WTC11 (cell line): Measurements from ENCODE around the gene MTUS2. TPM values are rescaled to one million over a fixed set of nuclear protein-coding genes. Genes with fewer than 3 reads are reported as not detected.

Experiments used
- ATAC-seq: fragments of 200-7000 bp; cut with Tn5 transposase; 2 replicates; pipeline ENCODE4 v1.10.0; 2021; ENCODE audit warnings: mild to moderate bottlenecking, moderate library complexity
- CTCF ChIA-PET: fragments of 300-600 bp; sonication (Branson Sonifier 250); formaldehyde crosslinking; loops from one replicate; lab custom pipeline; 2021; ENCODE audit warnings: antibody characterized with exemption; lab: Charles Lee
- POLR2A ChIA-PET: fragments of 350-600 bp; sonication (Branson Sonifier 250); formaldehyde crosslinking; loops from one replicate; lab custom pipeline; 2021; ENCODE audit warnings: antibody characterized with exemption; lab: Charles Lee
- DNase-seq: peaks from one replicate; pipeline ENCODE4 v3.0.0; 2021; ENCODE audit warnings: low spot score
- H3K27ac Mint-ChIP-seq: 2 replicates; pipeline ENCODE4 v1.8.0; 2021; ENCODE audit warnings: mixed read lengths
- H3K27me3 Mint-ChIP-seq: 2 replicates; pipeline ENCODE4 v1.8.0; 2021; ENCODE audit warnings: low read depth, mild to moderate bottlenecking, moderate library complexity, mixed read lengths
- H3K36me3 Mint-ChIP-seq: 2 replicates; pipeline ENCODE4 v1.8.0; 2021; ENCODE audit warnings: mixed read lengths
- H3K4me1 Mint-ChIP-seq: 2 replicates; pipeline ENCODE4 v1.8.0; 2022; ENCODE audit warnings: mixed read lengths
- H3K4me3 Mint-ChIP-seq: 2 replicates; pipeline ENCODE4 v1.8.0; 2021; ENCODE audit warnings: mild to moderate bottlenecking, moderate library complexity, mixed read lengths
- H3K9me3 Mint-ChIP-seq: 2 replicates; pipeline ENCODE4 v1.8.0; 2021; ENCODE audit warnings: mixed read lengths
- CBFB ChIP-seq: sonication (generic); formaldehyde crosslinking; IDR thresholded peaks from 2 replicates; pipeline ENCODE4 v1.8.1; 2022; ENCODE audit warnings: mild to moderate bottlenecking, low read depth, missing genetic modification reagents
- ELF4 ChIP-seq: sonication (generic); formaldehyde crosslinking; IDR thresholded peaks from 2 replicates; pipeline ENCODE4 v1.8.1; 2022; ENCODE audit warnings: low read depth, mild to moderate bottlenecking, moderate library complexity, missing genetic modification reagents
- ERG ChIP-seq: fragments of 250-450 bp; sonication (Bioruptor Pico); IDR thresholded peaks from 2 replicates; pipeline ENCODE4 v1.8.0; 2021; ENCODE audit warnings: mild to moderate bottlenecking
- ESRRA ChIP-seq: sonication (generic); formaldehyde crosslinking; IDR thresholded peaks from 2 replicates; pipeline ENCODE4 v1.8.1; 2022; ENCODE audit warnings: mild to moderate bottlenecking, missing genetic modification reagents, borderline replicate concordance
- FOXJ3 ChIP-seq: sonication (generic); formaldehyde crosslinking; IDR thresholded peaks from 2 replicates; pipeline ENCODE4 v1.9.0; 2021; ENCODE audit warnings: missing genetic modification reagents, mild to moderate bottlenecking, borderline replicate concordance
- GTF2I ChIP-seq: fragments of 250-450 bp; sonication (Bioruptor Pico); conservative IDR thresholded peaks from 2 replicates; pipeline ENCODE4 v1.4.0; 2021; ENCODE audit warnings: mild to moderate bottlenecking
- JAZF1 ChIP-seq: fragments of 250-450 bp; sonication (Bioruptor Pico); IDR thresholded peaks from 2 replicates; pipeline ENCODE4 v1.9.0; 2021; ENCODE audit warnings: moderate library complexity, mild to moderate bottlenecking, inconsistent platforms
- KAT7 ChIP-seq: sonication (generic); formaldehyde crosslinking; IDR thresholded peaks from 2 replicates; pipeline ENCODE4 v1.8.1; 2023; ENCODE audit warnings: missing genetic modification reagents, mild to moderate bottlenecking, borderline replicate concordance
- MXD4 ChIP-seq: fragments of 250-450 bp; sonication (Bioruptor Pico); IDR thresholded peaks from 2 replicates; pipeline ENCODE4 v1.8.0; 2021; ENCODE audit warnings: mild to moderate bottlenecking, moderate library complexity, borderline replicate concordance
- MYBL2 ChIP-seq: sonication (generic); formaldehyde crosslinking; IDR thresholded peaks from 2 replicates; pipeline ENCODE4 v1.8.1; 2023; ENCODE audit warnings: mild to moderate bottlenecking, moderate library complexity, missing genetic modification reagents
- OVOL2 ChIP-seq: fragments of 250-450 bp; sonication (Bioruptor Pico); IDR thresholded peaks from 2 replicates; pipeline ENCODE4 v1.9.0; 2021; ENCODE audit warnings: mild to moderate bottlenecking, borderline replicate concordance
- SP1 ChIP-seq: sonication (generic); formaldehyde crosslinking; conservative IDR thresholded peaks from 2 replicates; pipeline ENCODE4 v1.8.1; 2022; ENCODE audit warnings: missing genetic modification reagents
- TEAD4 ChIP-seq: sonication (generic); formaldehyde crosslinking; IDR thresholded peaks from 2 replicates; pipeline ENCODE4 v1.8.0; 2022; ENCODE audit warnings: mild to moderate bottlenecking, missing genetic modification reagents
- total RNA-seq: library from RNA; stranded (reverse); gene quantifications from 3 replicates; pipeline ENCODE4 v1.2.3, GENCODE V29; 2021
- TF ChIP-seq, protein P1 (sequence below): sonication (generic); formaldehyde crosslinking; IDR thresholded peaks from 2 replicates; pipeline ENCODE4 v1.8.0; 2023; ENCODE audit warnings: mild to moderate bottlenecking, missing genetic modification reagents
- TF ChIP-seq, protein P2 (sequence below): sonication (generic); formaldehyde crosslinking; conservative IDR thresholded peaks from 2 replicates; pipeline ENCODE4 v1.8.1; 2023; ENCODE audit warnings: mild to moderate bottlenecking, low read depth, missing genetic modification reagents, moderate library complexity
- TF ChIP-seq, protein P3 (sequence below): fragments of 250-450 bp; sonication (Bioruptor Pico); IDR thresholded peaks from 2 replicates; pipeline ENCODE4 v1.9.0; 2021; ENCODE audit warnings: mild to moderate bottlenecking
- TF ChIP-seq, protein P4 (sequence below): sonication (generic); formaldehyde crosslinking; IDR thresholded peaks from 2 replicates; pipeline ENCODE4 v1.8.0; 2022; ENCODE audit warnings: missing genetic modification reagents

MTUS2 gene
- total RNA-seq, 1 experiment from 2014 or later = 0.22 TPM

GRCh38 chr13:29474991-29475390 lies 654.9 kb downstream of the MTUS2 start:
- ATAC-seq = no peak
- peaks cover 7% of the 10 kb centered on the region for H3K4me1 Mint-ChIP-seq
- H3K9me3 Mint-ChIP-seq = no peaks in the 10 kb centered on the region
- ChIA-PET CTCF (no interaction called here), POLR2A (no interaction called here)
- TF ChIP-seq, protein P1, sequence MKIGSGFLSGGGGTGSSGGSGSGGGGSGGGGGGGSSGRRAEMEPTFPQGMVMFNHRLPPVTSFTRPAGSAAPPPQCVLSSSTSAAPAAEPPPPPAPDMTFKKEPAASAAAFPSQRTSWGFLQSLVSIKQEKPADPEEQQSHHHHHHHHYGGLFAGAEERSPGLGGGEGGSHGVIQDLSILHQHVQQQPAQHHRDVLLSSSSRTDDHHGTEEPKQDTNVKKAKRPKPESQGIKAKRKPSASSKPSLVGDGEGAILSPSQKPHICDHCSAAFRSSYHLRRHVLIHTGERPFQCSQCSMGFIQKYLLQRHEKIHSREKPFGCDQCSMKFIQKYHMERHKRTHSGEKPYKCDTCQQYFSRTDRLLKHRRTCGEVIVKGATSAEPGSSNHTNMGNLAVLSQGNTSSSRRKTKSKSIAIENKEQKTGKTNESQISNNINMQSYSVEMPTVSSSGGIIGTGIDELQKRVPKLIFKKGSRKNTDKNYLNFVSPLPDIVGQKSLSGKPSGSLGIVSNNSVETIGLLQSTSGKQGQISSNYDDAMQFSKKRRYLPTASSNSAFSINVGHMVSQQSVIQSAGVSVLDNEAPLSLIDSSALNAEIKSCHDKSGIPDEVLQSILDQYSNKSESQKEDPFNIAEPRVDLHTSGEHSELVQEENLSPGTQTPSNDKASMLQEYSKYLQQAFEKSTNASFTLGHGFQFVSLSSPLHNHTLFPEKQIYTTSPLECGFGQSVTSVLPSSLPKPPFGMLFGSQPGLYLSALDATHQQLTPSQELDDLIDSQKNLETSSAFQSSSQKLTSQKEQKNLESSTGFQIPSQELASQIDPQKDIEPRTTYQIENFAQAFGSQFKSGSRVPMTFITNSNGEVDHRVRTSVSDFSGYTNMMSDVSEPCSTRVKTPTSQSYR (CRISPR knock-in tag) = no peak
- TF ChIP-seq MYBL2 (CRISPR knock-in tag) = no peak
- no peak for TF ChIP-seq SP1 (CRISPR knock-in tag)
- TF ChIP-seq, protein P2, sequence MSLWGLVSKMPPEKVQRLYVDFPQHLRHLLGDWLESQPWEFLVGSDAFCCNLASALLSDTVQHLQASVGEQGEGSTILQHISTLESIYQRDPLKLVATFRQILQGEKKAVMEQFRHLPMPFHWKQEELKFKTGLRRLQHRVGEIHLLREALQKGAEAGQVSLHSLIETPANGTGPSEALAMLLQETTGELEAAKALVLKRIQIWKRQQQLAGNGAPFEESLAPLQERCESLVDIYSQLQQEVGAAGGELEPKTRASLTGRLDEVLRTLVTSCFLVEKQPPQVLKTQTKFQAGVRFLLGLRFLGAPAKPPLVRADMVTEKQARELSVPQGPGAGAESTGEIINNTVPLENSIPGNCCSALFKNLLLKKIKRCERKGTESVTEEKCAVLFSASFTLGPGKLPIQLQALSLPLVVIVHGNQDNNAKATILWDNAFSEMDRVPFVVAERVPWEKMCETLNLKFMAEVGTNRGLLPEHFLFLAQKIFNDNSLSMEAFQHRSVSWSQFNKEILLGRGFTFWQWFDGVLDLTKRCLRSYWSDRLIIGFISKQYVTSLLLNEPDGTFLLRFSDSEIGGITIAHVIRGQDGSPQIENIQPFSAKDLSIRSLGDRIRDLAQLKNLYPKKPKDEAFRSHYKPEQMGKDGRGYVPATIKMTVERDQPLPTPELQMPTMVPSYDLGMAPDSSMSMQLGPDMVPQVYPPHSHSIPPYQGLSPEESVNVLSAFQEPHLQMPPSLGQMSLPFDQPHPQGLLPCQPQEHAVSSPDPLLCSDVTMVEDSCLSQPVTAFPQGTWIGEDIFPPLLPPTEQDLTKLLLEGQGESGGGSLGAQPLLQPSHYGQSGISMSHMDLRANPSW (CRISPR knock-in tag) = no peak
- no peak for TF ChIP-seq GTF2I
- TF ChIP-seq ELF4 (CRISPR knock-in tag) = no peak
- no peak for TF ChIP-seq FOXJ3
- TF ChIP-seq, protein P3, sequence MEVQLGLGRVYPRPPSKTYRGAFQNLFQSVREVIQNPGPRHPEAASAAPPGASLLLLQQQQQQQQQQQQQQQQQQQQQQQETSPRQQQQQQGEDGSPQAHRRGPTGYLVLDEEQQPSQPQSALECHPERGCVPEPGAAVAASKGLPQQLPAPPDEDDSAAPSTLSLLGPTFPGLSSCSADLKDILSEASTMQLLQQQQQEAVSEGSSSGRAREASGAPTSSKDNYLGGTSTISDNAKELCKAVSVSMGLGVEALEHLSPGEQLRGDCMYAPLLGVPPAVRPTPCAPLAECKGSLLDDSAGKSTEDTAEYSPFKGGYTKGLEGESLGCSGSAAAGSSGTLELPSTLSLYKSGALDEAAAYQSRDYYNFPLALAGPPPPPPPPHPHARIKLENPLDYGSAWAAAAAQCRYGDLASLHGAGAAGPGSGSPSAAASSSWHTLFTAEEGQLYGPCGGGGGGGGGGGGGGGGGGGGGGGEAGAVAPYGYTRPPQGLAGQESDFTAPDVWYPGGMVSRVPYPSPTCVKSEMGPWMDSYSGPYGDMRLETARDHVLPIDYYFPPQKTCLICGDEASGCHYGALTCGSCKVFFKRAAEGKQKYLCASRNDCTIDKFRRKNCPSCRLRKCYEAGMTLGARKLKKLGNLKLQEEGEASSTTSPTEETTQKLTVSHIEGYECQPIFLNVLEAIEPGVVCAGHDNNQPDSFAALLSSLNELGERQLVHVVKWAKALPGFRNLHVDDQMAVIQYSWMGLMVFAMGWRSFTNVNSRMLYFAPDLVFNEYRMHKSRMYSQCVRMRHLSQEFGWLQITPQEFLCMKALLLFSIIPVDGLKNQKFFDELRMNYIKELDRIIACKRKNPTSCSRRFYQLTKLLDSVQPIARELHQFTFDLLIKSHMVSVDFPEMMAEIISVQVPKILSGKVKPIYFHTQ (CRISPR knock-in tag) = no peak
- TF ChIP-seq CBFB (CRISPR knock-in tag) = no peak
- no peak for TF ChIP-seq KAT7 (CRISPR knock-in tag)
- TF ChIP-seq MXD4 (CRISPR knock-in tag) = no peak
- no peak for TF ChIP-seq JAZF1 (CRISPR knock-in tag)
- no peak for TF ChIP-seq OVOL2
- TF ChIP-seq TEAD4 (CRISPR knock-in tag) = no peak
- TF ChIP-seq ESRRA (CRISPR knock-in tag) = no peak
- TF ChIP-seq ERG (CRISPR knock-in tag) = no peak
- TF ChIP-seq, protein P4, sequence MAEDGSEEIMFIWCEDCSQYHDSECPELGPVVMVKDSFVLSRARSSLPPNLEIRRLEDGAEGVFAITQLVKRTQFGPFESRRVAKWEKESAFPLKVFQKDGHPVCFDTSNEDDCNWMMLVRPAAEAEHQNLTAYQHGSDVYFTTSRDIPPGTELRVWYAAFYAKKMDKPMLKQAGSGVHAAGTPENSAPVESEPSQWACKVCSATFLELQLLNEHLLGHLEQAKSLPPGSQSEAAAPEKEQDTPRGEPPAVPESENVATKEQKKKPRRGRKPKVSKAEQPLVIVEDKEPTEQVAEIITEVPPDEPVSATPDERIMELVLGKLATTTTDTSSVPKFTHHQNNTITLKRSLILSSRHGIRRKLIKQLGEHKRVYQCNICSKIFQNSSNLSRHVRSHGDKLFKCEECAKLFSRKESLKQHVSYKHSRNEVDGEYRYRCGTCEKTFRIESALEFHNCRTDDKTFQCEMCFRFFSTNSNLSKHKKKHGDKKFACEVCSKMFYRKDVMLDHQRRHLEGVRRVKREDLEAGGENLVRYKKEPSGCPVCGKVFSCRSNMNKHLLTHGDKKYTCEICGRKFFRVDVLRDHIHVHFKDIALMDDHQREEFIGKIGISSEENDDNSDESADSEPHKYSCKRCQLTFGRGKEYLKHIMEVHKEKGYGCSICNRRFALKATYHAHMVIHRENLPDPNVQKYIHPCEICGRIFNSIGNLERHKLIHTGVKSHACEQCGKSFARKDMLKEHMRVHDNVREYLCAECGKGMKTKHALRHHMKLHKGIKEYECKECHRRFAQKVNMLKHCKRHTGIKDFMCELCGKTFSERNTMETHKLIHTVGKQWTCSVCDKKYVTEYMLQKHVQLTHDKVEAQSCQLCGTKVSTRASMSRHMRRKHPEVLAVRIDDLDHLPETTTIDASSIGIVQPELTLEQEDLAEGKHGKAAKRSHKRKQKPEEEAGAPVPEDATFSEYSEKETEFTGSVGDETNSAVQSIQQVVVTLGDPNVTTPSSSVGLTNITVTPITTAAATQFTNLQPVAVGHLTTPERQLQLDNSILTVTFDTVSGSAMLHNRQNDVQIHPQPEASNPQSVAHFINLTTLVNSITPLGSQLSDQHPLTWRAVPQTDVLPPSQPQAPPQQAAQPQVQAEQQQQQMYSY (CRISPR knock-in tag) = no peak
- no peak for DNase-seq
- no peak overlapping the region for H3K27ac Mint-ChIP-seq
- no peaks in the 10 kb centered on the region; the same call in 1 of the 2 replicates for H3K27me3 Mint-ChIP-seq
- no peaks in the 10 kb centered on the region for H3K36me3 Mint-ChIP-seq
- H3K4me3 Mint-ChIP-seq = no peak overlapping the region
